ENCODE measurements around the gene PSME3.
"Not testable (repeated sequence)": the region's sequence is repeated elsewhere in the genome, so short reads cannot be mapped to it uniquely, and the experiment has no call there.

PSME3 gene

GRCh38 chr17:42852351-42852750 lies 19.2 kb downstream of the PSME3 start:
- H3K4me3 ChIP-seq, result peak overlapping the region; percentile 62 to 72

DNA sequence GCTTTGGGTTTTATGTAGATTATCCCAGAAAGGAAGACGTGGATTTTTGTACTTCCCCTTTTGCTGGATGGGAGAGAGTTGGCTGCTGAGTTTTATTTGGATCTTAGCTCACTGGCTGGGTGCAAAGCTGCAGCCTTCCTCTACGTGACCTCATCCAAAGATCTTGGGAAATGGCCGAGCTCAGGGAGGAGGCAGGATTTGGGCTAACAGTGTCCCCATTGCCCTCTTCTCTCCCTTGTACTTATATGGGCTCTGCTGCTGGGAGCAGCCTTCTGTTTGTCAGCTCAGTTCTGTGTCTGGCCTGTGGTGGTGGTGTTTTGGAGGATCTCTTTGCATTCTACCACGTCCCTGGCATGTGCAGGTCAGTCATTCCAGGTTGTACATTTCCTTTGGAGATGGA lies 19.8 kb downstream of the PSME3 start:
- Histone ChIP-seq H3K27ac (peak overlapping the region; percentile 90 to 96), H3K27me3 (no peaks in the 10 kb centered on the region), H3K36me3 (peaks cover 12 to 22% (median 14%) of the 10 kb centered on the region in 3 donors), H3K4me1 (peaks cover 0 to 60% (median 25%) of the 10 kb centered on the region in 4 donors), H3K9me3 (no peaks in the 10 kb centered on the region), H3K4me3 (peak overlapping the region; percentile 62 to 72)
- TF ChIP-seq, protein P1, sequence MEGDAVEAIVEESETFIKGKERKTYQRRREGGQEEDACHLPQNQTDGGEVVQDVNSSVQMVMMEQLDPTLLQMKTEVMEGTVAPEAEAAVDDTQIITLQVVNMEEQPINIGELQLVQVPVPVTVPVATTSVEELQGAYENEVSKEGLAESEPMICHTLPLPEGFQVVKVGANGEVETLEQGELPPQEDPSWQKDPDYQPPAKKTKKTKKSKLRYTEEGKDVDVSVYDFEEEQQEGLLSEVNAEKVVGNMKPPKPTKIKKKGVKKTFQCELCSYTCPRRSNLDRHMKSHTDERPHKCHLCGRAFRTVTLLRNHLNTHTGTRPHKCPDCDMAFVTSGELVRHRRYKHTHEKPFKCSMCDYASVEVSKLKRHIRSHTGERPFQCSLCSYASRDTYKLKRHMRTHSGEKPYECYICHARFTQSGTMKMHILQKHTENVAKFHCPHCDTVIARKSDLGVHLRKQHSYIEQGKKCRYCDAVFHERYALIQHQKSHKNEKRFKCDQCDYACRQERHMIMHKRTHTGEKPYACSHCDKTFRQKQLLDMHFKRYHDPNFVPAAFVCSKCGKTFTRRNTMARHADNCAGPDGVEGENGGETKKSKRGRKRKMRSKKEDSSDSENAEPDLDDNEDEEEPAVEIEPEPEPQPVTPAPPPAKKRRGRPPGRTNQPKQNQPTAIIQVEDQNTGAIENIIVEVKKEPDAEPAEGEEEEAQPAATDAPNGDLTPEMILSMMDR (IDR thresholded peaks at IDR 0.05), result peak in 1 of 2 experiments; percentile 19
- peak; percentile 69 to 92 for DNase-seq
- intact Hi-C loops (cut with DNase I; ENCODE audit: low total_unique reads), result no loop called here

More at GRCh38 chr17:42852351-42852750, 19.2 kb downstream of the PSME3 start:
- peaks cover 0 to 56% (median 25%) of the 10 kb centered on the region in 4 donors for H3K4me1 ChIP-seq
- no peaks in the 10 kb centered on the region for H3K27me3 ChIP-seq
- DNase-seq, result peak; percentile 56 to 87
- no peaks in the 10 kb centered on the region for H3K9me3 ChIP-seq
- TF ChIP-seq, protein P1 (IDR thresholded peaks at IDR 0.05), result no peak
- peaks cover 10 to 20% (median 13%) of the 10 kb centered on the region in 3 donors for H3K36me3 ChIP-seq
- intact Hi-C loops (cut with DNase I; ENCODE audit: low total_unique reads), result no loop called here
- H3K27ac ChIP-seq, result peak overlapping the region; percentile 90 to 96

- no peaks in the 10 kb centered on the region for H3K27me3 ChIP-seq
- peak overlapping the region; percentile 62 to 72 for H3K4me3 ChIP-seq
- TF ChIP-seq, protein P1 (IDR thresholded peaks at IDR 0.05), result no peak
- peaks cover 0 to 66% (median 25%) of the 10 kb centered on the region in 4 donors for H3K4me1 ChIP-seq
- peaks cover 12 to 22% (median 14%) of the 10 kb centered on the region in 3 donors for H3K36me3 ChIP-seq
- H3K9me3 ChIP-seq, result no peaks in the 10 kb centered on the region
- intact Hi-C loops (cut with DNase I; ENCODE audit: low total_unique reads), result no loop called here
- H3K27ac ChIP-seq, result peak overlapping the region; percentile 90 to 96
- peak in 1 of 2 donors; percentile 55 for DNase-seq
Measured at GRCh38 chr17:42853597-42853967, 20.4 kb downstream of the PSME3 start.

DNA sequence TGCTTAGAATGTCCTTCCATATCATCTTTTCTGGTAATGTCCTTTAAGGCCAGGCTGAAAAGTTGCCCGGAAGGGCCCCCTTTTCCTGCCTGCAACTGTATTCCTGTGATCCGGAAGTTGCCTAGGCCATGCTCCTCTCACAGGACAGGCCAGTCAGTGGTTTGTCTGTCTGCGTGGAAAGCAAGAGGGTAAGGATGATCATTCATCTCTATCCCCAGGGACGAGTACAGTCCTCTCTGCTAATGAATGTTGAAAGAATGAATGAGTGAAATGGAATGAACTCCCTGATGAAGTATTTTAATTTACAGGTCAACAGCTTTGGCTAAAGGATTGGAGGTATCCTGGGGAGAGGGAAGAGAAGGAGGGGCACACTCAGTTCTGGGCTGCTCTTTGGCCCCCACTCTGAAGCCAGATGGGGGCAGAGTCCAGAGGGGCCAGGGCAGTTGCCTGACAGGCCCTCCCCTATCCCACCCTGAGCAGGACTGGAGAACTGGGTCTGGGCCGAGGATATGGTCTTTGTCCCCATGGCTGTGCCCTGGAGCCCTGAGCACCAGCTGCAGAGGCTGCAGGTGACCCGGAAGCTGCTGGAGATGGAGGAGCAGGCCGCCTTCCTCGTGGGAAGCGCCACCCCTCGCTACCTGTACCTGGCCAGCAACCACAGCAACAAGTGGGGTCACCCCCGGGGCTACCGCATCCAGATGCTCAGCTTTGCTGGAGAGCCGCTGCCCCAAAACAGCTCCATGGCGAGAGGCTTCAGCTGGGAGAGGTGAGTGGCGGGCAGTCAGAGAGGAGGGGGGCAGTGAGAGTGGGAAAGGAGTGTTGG lies 21.0 kb downstream of the PSME3 start:
- peaks cover 0 to 68% (median 24%) of the 10 kb centered on the region in 4 donors for H3K4me1 ChIP-seq
- H3K36me3 ChIP-seq, result peaks cover 12 to 22% (median 14%) of the 10 kb centered on the region in 3 donors
- peak overlapping the region; percentile 90 to 96 for H3K27ac ChIP-seq
- intact Hi-C loops (cut with DNase I; ENCODE audit: low total_unique reads), result no loop called here
- H3K9me3 ChIP-seq, result no peaks in the 10 kb centered on the region
- TF ChIP-seq, protein P1 (IDR thresholded peaks at IDR 0.05), result no peak
- DNase-seq, result peak in 1 of 2 donors; percentile 62
- H3K4me3 ChIP-seq, result peak overlapping the region; percentile 62 to 72
- no peaks in the 10 kb centered on the region for H3K27me3 ChIP-seq

GRCh38 chr17:42855048-42855596 lies 21.9 kb downstream of the PSME3 start:
- DNase-seq, result peak in 1 of 2 donors; percentile 58
- H3K36me3 ChIP-seq, result peaks cover 12 to 22% (median 14%) of the 10 kb centered on the region in 3 donors
- H3K4me1 ChIP-seq, result peaks cover 0 to 60% (median 19%) of the 10 kb centered on the region in 4 donors
- peak overlapping the region; percentile 62 to 72 for H3K4me3 ChIP-seq
- intact Hi-C loops (cut with DNase I; ENCODE audit: low total_unique reads), result no loop called here
- TF ChIP-seq, protein P1 (IDR thresholded peaks at IDR 0.05), result no peak
- H3K27ac ChIP-seq, result peak overlapping the region; percentile 90 to 96
- H3K27me3 ChIP-seq, result no peaks in the 10 kb centered on the region
- no peaks in the 10 kb centered on the region for H3K9me3 ChIP-seq

GRCh38 chr17:42856093-42856492 lies 22.9 kb downstream of the PSME3 start:
- peaks cover 12 to 22% (median 14%) of the 10 kb centered on the region in 3 donors for H3K36me3 ChIP-seq
- peak overlapping the region; percentile 90 to 96 for H3K27ac ChIP-seq
- H3K9me3 ChIP-seq; intact Hi-C loops (cut with DNase I; ENCODE audit: low total_unique reads); H3K27me3 ChIP-seq: not testable (repeated sequence)
- peak overlapping the region; percentile 62 to 72 for H3K4me3 ChIP-seq
- H3K4me1 ChIP-seq, result peaks cover 0 to 53% (median 13%) of the 10 kb centered on the region in 4 donors
- DNase-seq, result peak in 1 of 2 donors; percentile 31

GRCh38 chr17:42856516-42856915 lies 23.3 kb downstream of the PSME3 start:
- H3K36me3 ChIP-seq, result peaks cover 12 to 22% (median 14%) of the 10 kb centered on the region in 3 donors
- peak in 1 of 2 donors; percentile 66 for DNase-seq
- peak overlapping the region in 1 of 2 donors; percentile 72 for H3K4me3 ChIP-seq
- H3K27me3 ChIP-seq; intact Hi-C loops (cut with DNase I; ENCODE audit: low total_unique reads); H3K9me3 ChIP-seq: not testable (repeated sequence)
- peak overlapping the region; percentile 90 to 96 for H3K27ac ChIP-seq
- H3K4me1 ChIP-seq, result peaks cover 0 to 53% (median 13%) of the 10 kb centered on the region in 4 donors

Data from tibial artery (tissue), 4 donors.